ENCODE results near the gene SORL1. TPM values are rescaled to one million over a fixed set of nuclear protein-coding genes. Genes with fewer than 3 reads are reported as not detected.
A peak's percentile ranks its signal among the peaks of the same experiment; 100 is the strongest.
"Not testable (repeated sequence)": the region's sequence is repeated elsewhere in the genome, so short reads cannot be mapped to it uniquely, and the experiment has no call there.

Gene SORL1
- total RNA-seq, 1 experiment from 2014 or later: 49.8 TPM

- no peak for DNase-seq (ENCODE audit: low spot score)
Measured at GRCh38 chr11:121626507-121626875, 174.4 kb downstream of the SORL1 start.

GRCh38 chr11:121626980-121627379, 174.9 kb downstream of the SORL1 start:
- DNase-seq (ENCODE audit: low spot score): no peak

- DNase-seq (ENCODE audit: low spot score): no peak
Measured at GRCh38 chr11:121630041-121630440, 177.9 kb downstream of the SORL1 start.

DNA sequence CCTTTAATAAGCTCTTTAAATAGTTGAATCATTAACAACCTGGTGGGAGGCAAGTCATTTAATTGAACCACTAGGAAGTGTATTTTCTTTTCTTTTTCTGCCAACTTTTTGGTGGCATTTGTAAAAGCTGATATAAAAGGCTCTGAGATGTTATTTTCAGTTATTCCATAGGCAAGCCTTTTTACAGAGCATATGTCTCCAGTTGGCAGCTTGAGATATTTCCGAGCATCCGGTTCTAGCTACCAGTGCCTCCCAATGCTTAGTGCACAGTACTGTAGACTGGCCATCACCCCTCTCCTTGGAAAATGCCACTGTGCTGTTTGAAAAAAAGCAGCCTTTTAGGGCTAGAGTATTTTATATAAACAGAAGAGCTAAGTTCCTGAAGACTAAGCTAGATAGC, 179.3 kb downstream of the SORL1 start:
- no peak for DNase-seq (ENCODE audit: low spot score)

- DNase-seq (ENCODE audit: low spot score): no peak
Measured at GRCh38 chr11:121634273-121634672, 182.2 kb downstream of the SORL1 start.

GRCh38 chr11:121634889-121635288, 182.8 kb downstream of the SORL1 start:
- no peak for DNase-seq (ENCODE audit: low spot score)

DNA sequence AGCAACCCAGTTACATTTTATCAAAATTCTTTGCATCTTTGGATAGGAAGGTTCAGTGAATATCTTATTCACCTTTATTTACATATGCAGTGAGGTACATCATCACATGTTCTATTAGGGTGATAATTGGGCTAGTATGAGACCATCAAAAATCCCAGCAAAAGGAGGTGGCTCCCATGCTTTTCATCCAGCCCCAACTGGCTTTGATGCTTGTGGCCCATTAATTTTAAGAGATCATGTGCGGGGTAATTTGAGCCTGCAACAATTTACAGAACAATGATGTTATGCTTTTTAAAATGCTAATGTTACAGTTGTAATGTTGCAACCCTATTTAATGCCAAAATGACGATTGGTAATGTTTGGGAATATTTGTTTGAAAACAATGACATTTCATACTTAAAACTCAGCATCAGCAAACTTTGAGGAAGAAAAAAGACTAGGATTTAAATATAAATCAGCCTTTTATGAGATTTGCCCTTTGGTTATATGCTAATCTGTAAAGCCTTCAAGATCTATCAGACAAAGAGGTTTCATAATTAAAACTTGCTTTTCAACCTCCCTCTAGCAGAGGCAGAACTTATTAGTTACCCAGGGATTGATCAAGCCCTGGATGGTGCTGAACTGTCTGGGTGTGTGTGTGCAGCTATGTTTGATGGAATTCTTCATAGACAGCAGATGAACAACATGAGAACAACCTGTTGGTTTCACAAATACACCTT, 184.1 kb downstream of the SORL1 start:
- no peak for DNase-seq (ENCODE audit: low spot score)

DNA sequence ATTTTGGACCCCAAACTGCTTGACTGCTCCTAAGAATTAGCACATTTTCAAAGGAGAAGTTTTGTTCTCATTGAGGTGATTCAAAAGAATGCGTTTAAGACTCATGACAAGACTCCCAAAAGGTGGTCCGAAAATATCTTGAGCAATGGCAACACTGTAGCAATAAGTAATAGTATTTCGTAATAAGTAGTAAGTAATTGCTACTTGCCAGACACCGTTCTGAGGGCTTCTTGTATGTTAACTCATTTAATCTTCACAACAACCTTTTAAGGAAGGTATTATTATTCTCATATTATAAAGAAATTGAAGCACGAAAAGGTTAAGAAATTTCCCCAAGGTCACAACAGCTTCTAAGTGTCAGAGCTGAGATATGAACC, 184.7 kb downstream of the SORL1 start:
- no peak for DNase-seq (ENCODE audit: low spot score)

DNA sequence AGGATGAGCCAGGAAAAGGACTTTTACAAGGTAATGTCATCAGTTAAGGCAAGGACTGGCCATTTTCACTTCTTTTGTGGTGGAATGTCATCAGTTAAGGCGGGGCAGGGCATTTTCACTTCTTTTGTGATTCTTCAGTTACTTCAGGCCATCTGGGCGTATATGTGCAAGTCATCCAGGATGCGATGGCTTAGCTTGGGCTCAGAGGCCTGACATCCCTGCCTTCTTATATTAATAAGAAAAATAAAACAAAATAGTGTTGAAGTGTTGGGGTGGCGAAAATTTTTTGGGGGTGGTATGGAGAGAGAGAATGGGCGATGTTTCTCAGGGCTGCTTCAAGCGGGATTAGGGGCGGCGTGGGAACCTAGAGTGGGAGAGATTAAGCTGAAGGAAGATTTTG, 185.5 kb downstream of the SORL1 start:
- DNase-seq (ENCODE audit: low spot score): not testable (repeated sequence)

DNA sequence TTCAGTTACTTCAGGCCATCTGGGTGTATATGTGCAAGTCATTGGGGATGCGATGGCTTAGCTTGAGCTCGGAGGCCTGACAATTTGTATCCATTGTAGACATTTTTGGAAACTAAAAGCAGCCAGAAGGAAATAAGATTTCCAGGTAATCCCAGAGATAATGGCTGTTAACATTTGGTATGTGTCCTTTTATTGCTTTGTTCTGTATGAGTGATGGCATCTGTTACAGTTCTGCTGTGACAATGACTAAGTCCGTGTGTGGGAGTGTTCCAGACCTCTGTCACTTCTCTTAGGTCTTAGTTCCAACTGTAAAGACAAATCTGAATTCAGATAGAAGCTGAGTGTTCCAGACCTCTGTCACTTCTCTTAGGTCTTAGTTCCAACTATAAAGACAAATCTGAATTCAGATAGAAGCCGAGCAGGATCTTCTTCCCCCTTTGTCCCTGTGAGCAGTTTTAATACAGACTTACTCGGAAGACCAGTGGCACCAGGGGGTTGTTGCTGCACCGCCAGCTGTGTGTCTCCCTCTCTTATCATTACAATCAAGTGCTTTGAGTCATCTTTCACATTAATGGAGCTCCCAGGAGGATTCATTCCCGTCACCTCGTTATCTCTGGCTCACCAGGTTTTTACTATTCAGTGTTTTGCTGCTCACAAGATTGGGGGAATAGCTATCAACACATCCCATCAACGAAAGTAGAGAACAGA, 191.5 kb downstream of the SORL1 start:
- no peak for DNase-seq (ENCODE audit: low spot score)

DNA sequence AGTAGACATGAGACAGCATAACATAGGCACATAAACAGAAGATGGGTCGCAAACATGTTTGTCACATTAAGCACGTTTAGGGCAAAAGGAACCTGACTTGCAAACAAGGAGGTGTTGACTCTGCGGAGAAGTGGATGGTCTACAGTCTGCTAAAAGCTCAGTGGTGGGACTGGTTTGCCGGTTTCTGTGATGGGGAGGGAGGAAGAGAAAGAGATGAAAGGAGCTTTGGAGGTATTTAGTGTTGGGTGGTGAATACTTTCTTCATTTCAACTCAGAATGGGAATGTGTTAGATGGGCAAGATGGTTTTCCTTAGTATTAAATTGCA, 192.0 kb downstream of the SORL1 start:
- DNase-seq (ENCODE audit: low spot score): no peak

- DNase-seq (ENCODE audit: low spot score): no peak
Measured at GRCh38 chr11:121645001-121645400, 192.9 kb downstream of the SORL1 start.

GRCh38 chr11:121645596-121645995, 193.5 kb downstream of the SORL1 start:
- DNase-seq (ENCODE audit: low spot score): no peak

DNA sequence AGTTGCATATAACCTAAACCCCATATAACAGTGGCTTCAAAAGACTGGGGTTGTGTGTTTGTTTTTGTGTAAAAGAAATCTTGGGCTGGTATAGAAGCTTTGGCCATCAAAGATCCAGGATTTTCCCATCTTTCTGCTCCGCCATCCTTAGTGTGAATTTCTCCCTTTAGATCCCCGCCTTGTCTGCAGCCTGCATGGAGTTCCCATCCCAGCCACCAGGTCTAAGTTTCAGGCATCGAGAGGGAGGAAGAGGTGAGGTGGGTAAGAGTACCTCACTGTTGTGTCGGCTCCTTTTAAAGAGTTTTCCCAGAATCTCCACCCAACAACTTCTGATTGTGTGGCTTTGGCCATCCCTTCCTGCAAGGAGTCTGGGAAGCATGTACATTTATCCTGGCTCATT, 196.2 kb downstream of the SORL1 start:
- no peak for DNase-seq (ENCODE audit: low spot score)

DNA sequence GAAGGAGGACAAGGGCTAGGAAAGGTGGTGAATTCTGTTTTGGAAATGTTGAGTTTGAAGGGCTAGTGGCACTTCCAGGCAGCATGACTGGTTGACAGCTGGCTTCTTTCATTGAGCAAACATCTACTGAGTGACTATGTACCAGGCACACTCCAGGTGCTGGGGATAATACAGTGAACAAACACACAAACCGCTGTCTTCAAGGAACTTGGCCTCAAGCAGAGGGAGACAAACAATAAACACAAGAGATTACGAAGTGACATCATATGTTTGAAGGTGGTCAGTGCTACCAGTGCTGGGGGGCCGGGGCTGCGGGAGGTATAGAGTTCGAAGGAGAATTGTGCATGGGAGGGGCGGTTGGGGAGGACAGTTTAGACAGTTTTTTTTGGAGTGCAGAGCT, 197.7 kb downstream of the SORL1 start:
- DNase-seq (ENCODE audit: low spot score): no peak

DNA sequence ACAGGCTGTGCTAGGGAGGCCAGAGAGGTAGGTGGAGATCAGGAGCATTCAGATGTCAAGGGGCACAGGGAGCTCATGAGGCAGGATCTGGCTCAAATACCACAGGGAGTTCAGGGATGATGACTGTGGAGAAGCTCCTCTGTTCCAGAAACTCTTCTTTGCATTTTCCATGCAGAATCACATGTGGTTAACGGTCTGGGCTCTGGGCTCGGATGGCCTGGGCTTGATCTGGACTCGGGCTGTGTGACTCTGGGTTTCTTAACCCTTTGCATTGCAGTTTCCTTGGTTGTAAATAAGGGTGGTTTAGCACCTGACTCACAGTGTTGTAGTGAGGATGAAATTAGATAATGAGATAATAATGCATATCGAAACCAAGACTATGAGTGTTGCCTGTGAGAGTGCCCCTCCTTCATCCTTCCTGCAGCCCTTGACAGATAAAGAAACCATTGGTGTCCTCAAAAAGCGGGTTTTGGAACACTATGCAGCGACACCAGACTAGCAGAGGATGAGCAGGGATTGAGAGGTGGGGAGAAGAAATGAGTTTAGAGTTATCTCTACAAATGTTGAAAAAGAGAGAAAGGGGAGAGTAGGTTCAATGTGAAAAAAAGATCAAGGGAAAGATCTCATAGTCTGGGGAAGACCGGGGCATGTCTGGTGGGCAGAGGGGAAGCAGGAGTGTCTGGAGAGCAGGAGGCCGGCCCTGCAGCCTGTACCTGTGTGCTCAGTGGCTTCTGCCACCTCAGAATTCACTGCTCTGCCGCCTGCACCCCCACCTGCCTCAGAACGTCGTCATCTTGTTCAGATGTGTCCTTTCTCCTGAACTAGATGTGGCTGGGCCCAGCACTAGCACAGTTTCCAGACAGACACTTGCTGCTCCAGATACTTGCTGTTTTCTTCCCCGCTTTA, 198.5 kb downstream of the SORL1 start:
- no peak for DNase-seq (ENCODE audit: low spot score)

- no peak for DNase-seq (ENCODE audit: low spot score)
Measured at GRCh38 chr11:121651257-121651605, 199.1 kb downstream of the SORL1 start.

- DNase-seq (ENCODE audit: low spot score): no peak
Measured at GRCh38 chr11:121652971-121653370, 200.9 kb downstream of the SORL1 start.

DNA sequence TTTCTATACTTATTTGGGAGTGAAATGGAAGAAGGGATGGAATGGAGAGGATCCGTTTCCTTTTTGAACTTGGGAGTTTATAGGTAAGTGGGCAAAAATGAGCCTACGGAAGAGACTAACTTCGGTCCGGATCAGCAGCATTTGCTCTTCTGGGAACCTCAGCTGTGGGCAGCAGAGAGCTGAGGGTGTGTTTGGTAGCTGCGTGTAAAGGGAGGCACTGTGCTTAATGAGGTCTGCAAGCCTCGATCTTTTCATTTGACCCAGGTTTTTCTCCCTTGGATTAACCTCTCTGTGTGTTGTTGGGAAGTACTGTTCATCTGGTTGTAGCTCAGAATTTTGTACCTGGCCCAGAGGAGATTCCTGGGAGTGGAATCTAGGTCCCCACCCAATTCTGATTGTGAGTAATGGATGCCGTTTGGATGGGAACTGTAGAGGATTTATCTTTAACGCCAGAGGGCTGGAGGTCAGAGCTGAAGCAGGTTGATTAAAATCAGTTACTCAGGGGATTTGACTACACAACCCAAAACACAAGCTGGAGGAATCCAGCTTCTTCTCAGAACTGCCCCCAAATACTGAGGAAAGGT, 202.2 kb downstream of the SORL1 start:
- DNase-seq (ENCODE audit: low spot score): no peak

GRCh38 chr11:121654843-121655536, 202.9 kb downstream of the SORL1 start:
- DNase-seq (ENCODE audit: low spot score): no peak

- DNase-seq (ENCODE audit: low spot score): peak; percentile 88
Measured at GRCh38 chr11:121655537-121656327, 203.6 kb downstream of the SORL1 start.
